Activated naive CD8-positive, alpha-beta T cell treated with anti-CD3 and anti-CD28 coated beads, Interleukin-2, amount 50 U/mL, for 24 hours (primary cell): Measurements from ENCODE around the gene STIMATE.

Experiments used
- ATAC-seq: fragments of 150-1000 bp; cut with Tn5 transposase; one replicate; pipeline ENCODE4 v1.10.0; 2021
- DNase-seq: peaks from one replicate; pipeline ENCODE4 v3.0.0; 2021
- H3K27ac Mint-ChIP-seq: one replicate; pipeline ENCODE4 v1.8.0; 2021; ENCODE audit warnings: mild to moderate bottlenecking, mixed read lengths
- H3K27me3 Mint-ChIP-seq: one replicate; pipeline ENCODE4 v1.8.0; 2021; ENCODE audit warnings: mixed read lengths
- H3K36me3 Mint-ChIP-seq: one replicate; pipeline ENCODE4 v1.8.0; 2021; ENCODE audit warnings: low read depth, mixed read lengths
- H3K4me1 Mint-ChIP-seq: one replicate; pipeline ENCODE4 v1.8.0; 2021; ENCODE audit warnings: mixed read lengths
- H3K4me3 Mint-ChIP-seq: one replicate; pipeline ENCODE4 v1.8.0; 2021; ENCODE audit warnings: mild to moderate bottlenecking, moderate library complexity, mixed read lengths
- H3K9me3 Mint-ChIP-seq: one replicate; pipeline ENCODE4 v1.8.0; 2021; ENCODE audit warnings: mixed read lengths

Gene STIMATE

DNA sequence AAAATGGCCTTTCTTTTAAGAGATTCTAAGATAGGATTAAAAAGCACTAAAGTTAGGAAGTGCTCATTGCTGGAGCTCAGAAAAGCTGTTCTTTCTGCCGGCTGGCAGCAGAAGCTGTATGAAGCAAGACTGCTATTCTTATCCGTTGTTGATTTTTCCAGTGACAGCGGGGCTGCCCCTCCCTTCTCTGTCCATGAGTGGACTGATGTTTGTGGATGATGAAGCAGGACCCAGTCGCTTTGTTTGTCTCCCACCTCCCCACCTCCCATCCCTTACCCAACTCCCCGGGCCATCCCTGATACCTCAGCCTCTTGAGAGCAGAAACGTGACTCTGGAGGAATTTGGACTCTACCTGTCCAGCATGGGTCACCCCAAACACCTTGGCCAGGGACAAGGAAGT lies 52.2 kb downstream of the STIMATE start:
- Mint-ChIP-seq H3K4me1 (no peaks in the 10 kb centered on the region), H3K27ac (no peak overlapping the region), H3K27me3 (no peaks in the 10 kb centered on the region), H3K4me3 (no peak overlapping the region), H3K9me3 (no peaks in the 10 kb centered on the region), H3K36me3 (peaks cover 6% of the 10 kb centered on the region)
- DNase-seq (no peak), ATAC-seq (no peak)

DNA sequence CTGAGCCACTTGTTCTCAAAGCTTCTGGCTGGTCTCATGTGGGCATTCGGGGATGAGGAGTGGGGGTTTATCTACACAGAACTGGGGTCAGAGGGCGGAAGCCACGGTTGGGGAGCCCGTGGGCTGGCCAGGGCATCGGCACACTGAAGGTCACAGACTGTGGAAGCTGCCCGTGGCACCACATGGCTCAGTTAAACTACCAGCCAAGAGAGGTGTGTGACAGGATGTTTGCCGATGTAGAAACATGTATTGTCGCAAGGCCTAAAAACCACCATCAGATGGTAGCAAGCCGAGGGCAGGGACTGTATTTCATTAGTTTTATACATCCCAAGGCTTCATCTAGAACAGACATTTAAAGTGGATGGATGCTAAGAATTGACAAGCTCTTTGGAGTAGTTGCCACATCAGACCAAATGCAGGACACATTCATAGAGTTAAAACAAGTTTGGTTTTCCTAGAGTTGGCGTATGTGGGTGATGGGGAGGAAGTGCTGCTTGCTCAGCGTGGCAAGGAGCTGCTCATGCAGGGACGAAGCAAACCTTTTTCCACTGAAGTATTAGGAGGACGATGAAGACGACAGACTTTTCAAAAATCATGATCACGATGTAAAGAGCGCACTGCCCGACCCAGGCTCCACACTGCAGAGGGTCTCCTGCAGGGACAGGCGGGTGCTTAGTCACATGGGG lies 52.9 kb downstream of the STIMATE start:
- no peak overlapping the region for H3K4me3 Mint-ChIP-seq

DNA sequence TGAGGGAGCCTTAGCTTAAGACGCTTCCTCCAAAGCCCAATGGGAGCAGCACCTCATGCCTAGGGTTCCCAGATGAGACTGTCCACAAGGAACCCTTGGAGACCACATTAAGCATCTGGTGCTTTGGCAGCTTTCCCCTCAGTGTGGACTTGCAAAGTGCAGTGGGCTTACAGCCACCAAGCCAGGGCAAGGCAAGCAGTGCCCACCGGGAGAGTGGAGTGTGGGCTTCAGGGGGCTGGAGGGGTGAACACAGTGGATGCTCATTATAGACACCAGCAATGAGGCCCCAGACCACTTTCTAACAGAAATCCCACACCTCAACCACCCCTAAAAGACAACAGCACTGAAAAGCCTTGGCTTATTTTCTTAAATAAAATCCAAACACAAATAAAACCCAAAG lies 53.5 kb downstream of the STIMATE start:
- no peak for ATAC-seq
- peaks cover 5% of the 10 kb centered on the region for H3K4me1 Mint-ChIP-seq
- DNase-seq = no peak
- H3K4me3 Mint-ChIP-seq = no peak overlapping the region
- H3K27me3 Mint-ChIP-seq = no peaks in the 10 kb centered on the region
- no peaks in the 10 kb centered on the region for H3K9me3 Mint-ChIP-seq
- peaks cover 7% of the 10 kb centered on the region for H3K36me3 Mint-ChIP-seq
- H3K27ac Mint-ChIP-seq = no peak overlapping the region

More for the DNA sequence above, 52.9 kb downstream of the STIMATE start:
- H3K27ac Mint-ChIP-seq = no peak overlapping the region
- H3K36me3 Mint-ChIP-seq = peaks cover 7% of the 10 kb centered on the region
- H3K9me3 Mint-ChIP-seq = no peaks in the 10 kb centered on the region
- no peaks in the 10 kb centered on the region for H3K27me3 Mint-ChIP-seq
- ATAC-seq (no peak), DNase-seq (no peak)
- H3K4me1 Mint-ChIP-seq = peaks cover 2% of the 10 kb centered on the region

DNA sequence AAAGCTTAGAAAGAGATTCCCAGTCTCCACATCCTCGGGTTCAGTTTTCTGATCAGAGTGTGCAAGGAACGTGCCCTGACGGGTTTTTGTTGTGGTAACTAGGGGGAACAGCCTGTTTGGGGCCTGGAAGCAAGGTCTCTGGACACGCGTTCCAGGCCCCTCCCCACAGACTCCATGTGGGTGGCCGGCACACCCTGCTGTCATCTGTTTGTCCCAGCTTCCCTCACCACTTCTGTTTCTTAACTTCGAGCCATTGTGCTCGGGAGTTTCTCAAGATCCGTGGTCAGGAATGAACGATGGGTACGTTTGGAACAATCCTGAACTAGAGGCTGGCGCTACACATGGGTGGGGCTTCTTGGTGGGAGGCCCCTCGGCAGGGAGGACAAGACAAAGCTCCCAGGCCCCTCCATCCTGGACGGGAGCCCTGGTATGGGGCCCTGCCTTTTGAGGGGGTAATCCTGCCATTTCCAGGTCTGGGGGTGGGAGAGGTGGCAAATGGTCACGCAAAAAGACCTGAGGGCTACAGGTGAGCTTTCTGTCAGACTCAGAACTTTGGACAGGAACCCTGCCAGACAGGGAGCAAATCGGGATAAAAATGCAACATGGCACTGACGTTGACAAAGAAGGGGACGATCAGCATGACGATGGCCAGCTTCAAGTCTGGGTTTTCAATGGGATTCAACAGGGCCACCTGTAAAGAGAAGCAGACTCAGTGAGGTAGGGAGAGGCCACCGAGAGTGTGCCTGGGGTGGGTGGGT lies 54.1 kb downstream of the STIMATE start:
- DNase-seq (no peak), ATAC-seq (no peak)
- Mint-ChIP-seq H3K27me3 (no peaks in the 10 kb centered on the region), H3K36me3 (peaks cover 7% of the 10 kb centered on the region), H3K9me3 (no peaks in the 10 kb centered on the region), H3K27ac (no peak overlapping the region), H3K4me3 (no peak overlapping the region), H3K4me1 (peaks cover 10% of the 10 kb centered on the region)

DNA sequence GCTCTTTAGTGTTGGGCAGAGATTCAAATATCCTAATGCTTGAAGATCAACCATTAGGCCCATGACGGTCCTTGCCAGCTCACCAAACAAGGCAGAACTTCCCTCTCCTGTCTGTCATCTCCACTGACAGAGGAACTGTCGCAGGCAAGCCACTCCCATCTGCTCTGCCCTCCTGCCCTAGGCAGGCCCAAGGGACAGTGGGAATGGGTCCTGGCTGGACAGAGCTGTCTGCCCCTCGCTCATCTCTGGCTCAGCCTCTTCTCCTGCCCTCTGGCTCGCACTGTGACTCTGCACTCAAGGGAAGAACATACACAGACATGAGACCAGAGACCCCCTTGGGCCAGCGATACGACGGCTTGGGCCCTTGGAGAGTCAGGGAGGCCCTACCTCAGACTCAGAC lies 54.9 kb downstream of the STIMATE start:
- peaks cover 7% of the 10 kb centered on the region for H3K36me3 Mint-ChIP-seq
- ATAC-seq = no peak
- no peak for DNase-seq
- no peak overlapping the region for H3K4me3 Mint-ChIP-seq
- no peaks in the 10 kb centered on the region for H3K9me3 Mint-ChIP-seq
- H3K27ac Mint-ChIP-seq = no peak overlapping the region
- no peaks in the 10 kb centered on the region for H3K27me3 Mint-ChIP-seq
- H3K4me1 Mint-ChIP-seq = peaks cover 13% of the 10 kb centered on the region

DNA sequence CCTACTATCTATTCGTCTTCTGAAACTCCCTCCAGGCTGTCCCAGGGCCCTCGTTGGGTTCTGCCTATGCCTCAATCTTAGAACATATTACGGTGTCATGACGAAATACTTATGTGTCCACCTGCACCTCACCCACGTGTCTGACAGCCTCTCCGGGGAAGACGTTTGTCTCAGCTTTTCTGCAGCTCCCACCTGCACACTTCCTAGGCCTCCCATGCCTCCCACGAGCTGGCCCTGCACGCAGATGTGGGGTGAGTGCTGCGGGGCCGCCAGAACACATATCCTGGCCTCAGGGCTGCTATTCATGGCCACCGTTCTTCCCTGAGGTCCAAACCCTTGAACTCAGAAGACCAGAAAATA lies 55.4 kb downstream of the STIMATE start:
- Mint-ChIP-seq H3K4me1 (peaks cover 13% of the 10 kb centered on the region), H3K27me3 (no peaks in the 10 kb centered on the region), H3K36me3 (peaks cover 7% of the 10 kb centered on the region), H3K9me3 (no peaks in the 10 kb centered on the region), H3K4me3 (no peak overlapping the region), H3K27ac (no peak overlapping the region)
- no peak for ATAC-seq
- no peak for DNase-seq

DNA sequence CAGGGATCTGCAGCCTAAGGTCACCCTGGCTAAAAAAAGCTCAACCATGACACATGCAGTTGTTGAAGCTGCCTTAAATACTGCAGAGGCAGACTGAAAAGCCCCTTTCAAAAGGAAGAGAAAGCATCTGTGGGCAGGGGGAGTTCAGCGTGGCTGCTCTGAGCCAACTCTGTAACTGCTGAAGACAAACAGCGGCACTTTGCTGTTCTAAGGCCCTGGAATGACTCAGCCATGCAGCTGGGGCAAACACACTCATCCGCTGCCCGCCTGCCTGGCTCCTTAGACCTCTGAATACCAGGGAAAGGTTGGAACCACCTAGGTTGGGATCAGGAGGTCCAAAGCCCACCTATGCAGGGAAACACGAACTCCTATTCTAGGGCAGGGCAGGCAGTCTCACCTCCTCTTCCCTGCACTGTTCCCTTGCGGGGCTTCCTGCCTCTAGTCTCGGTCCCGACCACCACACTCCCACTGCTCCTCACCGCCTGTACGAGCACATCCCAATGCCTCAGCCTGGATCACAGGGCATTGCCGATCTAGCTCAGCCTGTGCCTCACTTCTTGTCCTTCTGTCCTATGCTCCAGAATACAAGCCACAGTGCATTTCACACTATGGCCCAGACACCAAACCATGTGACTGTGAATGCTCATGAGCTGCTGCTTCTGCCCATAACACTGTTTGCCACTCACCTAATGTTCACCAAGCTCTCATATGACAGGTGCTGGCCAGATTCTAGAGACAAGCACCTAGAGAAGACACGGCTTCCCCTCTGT lies 56.0 kb downstream of the STIMATE start:
- H3K4me1 Mint-ChIP-seq = peaks cover 13% of the 10 kb centered on the region
- no peak overlapping the region for H3K4me3 Mint-ChIP-seq
- no peak for ATAC-seq
- no peaks in the 10 kb centered on the region for H3K27me3 Mint-ChIP-seq
- no peaks in the 10 kb centered on the region for H3K9me3 Mint-ChIP-seq
- H3K36me3 Mint-ChIP-seq = peaks cover 7% of the 10 kb centered on the region
- no peak for DNase-seq
- H3K27ac Mint-ChIP-seq = no peak overlapping the region

DNA sequence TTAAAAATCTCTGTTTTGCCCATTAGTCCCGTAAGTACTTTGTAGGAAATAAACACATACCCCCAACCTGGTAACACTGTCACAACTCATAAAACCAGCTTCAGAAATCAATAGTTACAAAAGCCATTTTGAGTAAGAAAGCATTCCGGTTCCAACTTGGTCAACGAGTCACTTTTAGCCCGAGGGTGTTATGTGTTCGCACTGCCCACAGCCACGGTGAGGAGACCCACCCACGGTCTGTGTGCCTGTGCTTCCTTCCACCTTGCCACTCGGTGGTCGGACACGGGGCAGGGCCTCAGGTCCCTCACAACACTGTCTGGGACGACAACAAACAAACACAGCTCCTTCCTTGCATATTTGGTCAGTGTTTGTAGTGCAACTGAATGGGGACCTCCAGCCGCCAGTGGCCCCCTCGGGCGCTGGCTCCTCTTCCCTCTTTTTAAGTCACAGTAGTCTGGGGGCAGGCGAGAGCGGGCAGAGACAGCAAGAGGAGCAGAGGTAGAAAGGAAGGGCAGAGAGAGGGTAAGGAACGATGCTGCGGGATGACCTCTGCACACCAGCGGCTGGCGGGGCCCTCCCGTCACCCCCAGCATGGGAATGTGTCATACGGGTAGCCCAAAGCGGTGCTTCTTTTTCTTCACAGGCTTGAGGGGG lies 57.3 kb downstream of the STIMATE start:
- no peak overlapping the region for H3K4me3 Mint-ChIP-seq
- no peaks in the 10 kb centered on the region for H3K9me3 Mint-ChIP-seq
- peaks cover 13% of the 10 kb centered on the region for H3K4me1 Mint-ChIP-seq
- DNase-seq (no peak), ATAC-seq (no peak)
- H3K27ac Mint-ChIP-seq = no peak overlapping the region
- peaks cover 7% of the 10 kb centered on the region for H3K36me3 Mint-ChIP-seq
- H3K27me3 Mint-ChIP-seq = no peaks in the 10 kb centered on the region

DNA sequence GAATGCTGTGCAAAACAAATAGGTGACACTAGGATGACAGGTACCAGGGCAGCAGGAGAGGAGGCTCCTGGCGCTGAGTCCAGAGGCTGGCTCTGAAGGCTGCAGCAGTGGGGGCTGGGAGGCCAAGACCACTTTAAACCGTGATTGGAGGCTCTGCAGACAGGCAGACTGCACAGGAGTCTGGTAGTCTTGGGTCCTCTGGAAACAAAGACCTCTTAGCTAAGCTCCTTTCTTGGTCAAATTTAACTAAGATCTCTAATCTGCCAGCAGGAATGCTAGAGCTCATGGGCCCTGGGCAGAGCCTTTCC lies 58.1 kb downstream of the STIMATE start:
- DNase-seq (no peak), ATAC-seq (no peak)
- H3K9me3 Mint-ChIP-seq = no peaks in the 10 kb centered on the region
- peaks cover 13% of the 10 kb centered on the region for H3K4me1 Mint-ChIP-seq
- no peaks in the 10 kb centered on the region for H3K27me3 Mint-ChIP-seq
- H3K36me3 Mint-ChIP-seq = peaks cover 6% of the 10 kb centered on the region
- no peak overlapping the region for H3K27ac Mint-ChIP-seq
- no peak overlapping the region for H3K4me3 Mint-ChIP-seq

DNA sequence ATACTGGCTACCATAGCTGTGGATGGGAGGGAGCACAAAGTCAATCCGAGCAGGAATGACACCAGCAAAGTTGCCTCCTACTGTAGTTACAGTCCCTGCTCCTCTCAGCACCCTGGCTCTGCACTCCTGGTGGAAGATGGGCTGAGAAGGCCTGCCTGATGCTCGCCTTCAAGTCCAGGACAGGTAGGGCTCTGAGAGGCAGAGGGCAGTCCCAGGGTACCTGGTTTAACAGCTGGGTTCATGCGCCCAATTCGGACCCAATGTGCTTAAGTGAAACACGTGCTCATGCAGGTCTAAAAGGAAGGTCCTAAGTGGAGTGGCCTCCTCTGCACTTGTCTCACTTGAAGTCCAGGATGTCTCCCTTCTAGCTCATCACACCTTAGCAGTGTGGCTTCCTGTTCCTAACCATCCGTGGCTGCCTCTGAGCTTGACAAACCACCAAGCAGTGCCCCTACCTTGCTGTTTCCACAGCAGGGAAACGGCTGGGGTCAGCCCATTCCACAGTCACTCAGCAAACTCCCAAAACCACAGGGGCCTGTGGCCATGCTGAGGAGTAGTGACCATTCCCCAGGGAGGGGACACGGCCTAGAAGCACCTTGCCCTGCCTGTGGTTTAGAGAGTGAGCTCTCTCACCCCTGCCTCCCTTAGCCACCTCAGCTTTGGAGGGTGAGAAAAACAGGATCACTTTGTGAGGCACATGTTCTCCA lies 58.6 kb downstream of the STIMATE start:
- DNase-seq = no peak
- Mint-ChIP-seq H3K9me3 (no peaks in the 10 kb centered on the region), H3K4me3 (no peak overlapping the region), H3K27ac (no peak overlapping the region), H3K27me3 (no peaks in the 10 kb centered on the region), H3K36me3 (peaks cover 6% of the 10 kb centered on the region), H3K4me1 (peaks cover 13% of the 10 kb centered on the region)
- no peak for ATAC-seq

DNA sequence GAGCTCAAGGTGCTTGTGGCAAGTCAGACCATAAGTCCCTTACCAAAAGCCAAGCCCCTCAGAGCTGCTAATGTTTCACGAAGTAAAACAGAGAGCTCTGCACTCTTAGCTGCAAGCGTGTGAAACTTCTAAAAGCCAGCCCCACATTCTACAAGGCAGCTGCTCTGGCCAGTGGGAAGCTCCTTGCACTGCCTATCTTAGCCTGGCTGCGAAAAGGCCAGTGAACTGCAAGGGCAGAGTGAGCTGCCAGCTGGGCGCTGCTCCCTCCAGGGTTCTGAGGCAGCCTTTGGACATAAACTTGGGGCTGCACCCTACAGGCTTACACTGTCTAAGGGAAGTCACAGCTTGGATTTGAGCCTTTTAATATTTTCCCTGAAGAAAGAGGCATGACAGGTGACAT lies 60.4 kb downstream of the STIMATE start:
- peaks cover 13% of the 10 kb centered on the region for H3K4me1 Mint-ChIP-seq
- no peaks in the 10 kb centered on the region for H3K27me3 Mint-ChIP-seq
- DNase-seq = no peak
- peaks cover 6% of the 10 kb centered on the region for H3K36me3 Mint-ChIP-seq
- no peaks in the 10 kb centered on the region for H3K9me3 Mint-ChIP-seq
- ATAC-seq = no peak
- H3K4me3 Mint-ChIP-seq = no peak overlapping the region
- no peak overlapping the region for H3K27ac Mint-ChIP-seq

DNA sequence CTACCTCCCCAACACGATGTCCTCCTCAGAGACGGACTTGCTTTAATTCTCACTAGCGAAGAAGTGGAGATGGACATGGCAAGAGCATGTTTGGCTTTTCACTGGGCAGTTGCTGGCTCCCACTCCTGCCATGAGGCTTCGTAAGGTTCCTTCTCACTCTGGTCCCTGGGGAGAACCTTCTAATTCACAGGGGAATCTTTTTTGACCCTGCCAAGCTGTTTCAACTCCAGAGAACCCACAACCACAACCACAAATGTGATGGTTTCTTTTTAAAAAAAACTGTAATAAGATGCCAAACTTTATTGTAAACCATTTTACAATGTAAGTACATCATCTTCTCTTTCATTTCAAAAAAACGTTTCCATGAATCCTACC lies 60.9 kb downstream of the STIMATE start:
- Mint-ChIP-seq H3K4me3 (no peak overlapping the region), H3K4me1 (peaks cover 13% of the 10 kb centered on the region), H3K9me3 (no peaks in the 10 kb centered on the region), H3K27ac (no peak overlapping the region), H3K36me3 (peaks cover 2% of the 10 kb centered on the region), H3K27me3 (no peaks in the 10 kb centered on the region)
- DNase-seq = no peak
- no peak for ATAC-seq

DNA sequence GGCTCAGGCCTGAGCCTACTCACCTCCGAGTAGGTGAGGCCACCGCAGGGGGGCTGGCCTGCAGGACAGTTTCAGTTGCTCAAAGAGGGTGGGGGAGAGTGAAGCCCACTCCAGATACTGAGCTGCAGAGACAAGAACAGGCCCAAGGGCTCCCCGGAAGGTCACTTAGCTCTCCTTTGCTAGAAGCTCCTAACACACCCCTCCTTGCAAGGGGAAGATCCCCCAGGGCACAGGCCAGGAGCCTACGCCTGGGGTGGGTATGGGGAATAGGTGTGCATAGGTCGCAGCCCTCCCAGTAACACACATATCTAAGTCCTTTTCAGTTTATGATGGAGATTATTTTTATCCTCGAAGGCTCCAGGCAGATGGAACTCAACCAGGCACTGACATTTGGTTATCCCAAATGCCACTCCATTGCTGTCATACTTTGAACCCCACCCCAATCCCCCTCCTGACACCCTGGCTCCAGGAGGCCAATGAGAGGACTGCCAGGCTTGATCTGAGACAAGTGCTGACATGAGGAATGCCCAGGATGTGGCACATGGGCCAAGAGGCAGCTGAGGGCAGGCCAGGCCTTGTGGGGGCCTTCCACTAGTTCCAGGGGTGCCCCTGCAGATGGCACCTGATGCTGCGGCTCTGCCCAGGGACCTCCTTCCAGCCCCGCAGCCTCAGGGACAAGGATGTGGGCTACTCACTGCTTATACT lies 61.4 kb downstream of the STIMATE start:
- Mint-ChIP-seq H3K36me3 (peaks cover 2% of the 10 kb centered on the region), H3K27ac (no peak overlapping the region), H3K9me3 (no peaks in the 10 kb centered on the region), H3K4me3 (no peak overlapping the region), H3K27me3 (no peaks in the 10 kb centered on the region), H3K4me1 (peaks cover 13% of the 10 kb centered on the region)
- no peak for ATAC-seq
- DNase-seq = no peak
